ENCODE data around the gene TMEM92.

Gene TMEM92

GRCh38 chr17:50274142-50274896 is at the start of gene TMEM92:
Gene TMEM92 (plus strand): TSS chr17:50274466. CDS start chr17:50274502, 36 bp downstream.
- DNase-seq (ENCODE audit: low read depth in 2 of 2) = no peak

GRCh38 chr17:50225701-50226240 is 48.5 kb upstream of the TMEM92 start:
- DNase-seq (ENCODE audit: low read depth in 2 of 2) = no peak

- DNase-seq (ENCODE audit: low read depth in 2 of 2) = no peak
Observed at GRCh38 chr17:50234581-50234980, 39.7 kb upstream of the TMEM92 start.

GRCh38 chr17:50237901-50238300 is 36.4 kb upstream of the TMEM92 start:
- no peak for DNase-seq (ENCODE audit: low read depth in 2 of 2)

- DNase-seq (ENCODE audit: low read depth in 2 of 2) = no peak
Observed at GRCh38 chr17:50238601-50239280, 35.5 kb upstream of the TMEM92 start.

- DNase-seq (ENCODE audit: low read depth in 2 of 2) = no peak
Observed at GRCh38 chr17:50239937-50240336, 34.3 kb upstream of the TMEM92 start.

GRCh38 chr17:50240851-50241250 is 33.4 kb upstream of the TMEM92 start:
- no peak for DNase-seq (ENCODE audit: low read depth in 2 of 2)

- DNase-seq (ENCODE audit: low read depth in 2 of 2) = no peak
Observed at GRCh38 chr17:50241431-50241830, 32.8 kb upstream of the TMEM92 start.

GRCh38 chr17:50244771-50245170 is 29.5 kb upstream of the TMEM92 start:
- DNase-seq (ENCODE audit: low read depth in 2 of 2) = no peak

GRCh38 chr17:50248255-50248654 is 26.0 kb upstream of the TMEM92 start:
- DNase-seq (ENCODE audit: low read depth in 2 of 2) = no peak

GRCh38 chr17:50252781-50253180 is 21.5 kb upstream of the TMEM92 start:
- DNase-seq (ENCODE audit: low read depth in 2 of 2) = no peak

- DNase-seq (ENCODE audit: low read depth in 2 of 2) = no peak
Observed at GRCh38 chr17:50255766-50256635, 18.3 kb upstream of the TMEM92 start.

- DNase-seq (ENCODE audit: low read depth in 2 of 2) = no peak
Observed at GRCh38 chr17:50256826-50257618, 17.2 kb upstream of the TMEM92 start.

- DNase-seq (ENCODE audit: low read depth in 2 of 2) = no peak
Observed at GRCh38 chr17:50257676-50258224, 16.5 kb upstream of the TMEM92 start.

- DNase-seq (ENCODE audit: low read depth in 2 of 2) = no peak
Observed at GRCh38 chr17:50258647-50259476, 15.4 kb upstream of the TMEM92 start.

- DNase-seq (ENCODE audit: low read depth in 2 of 2) = no peak
Observed at GRCh38 chr17:50259477-50260324, 14.6 kb upstream of the TMEM92 start.

- no peak for DNase-seq (ENCODE audit: low read depth in 2 of 2)
Observed at GRCh38 chr17:50260501-50260911, 13.8 kb upstream of the TMEM92 start.

- DNase-seq (ENCODE audit: low read depth in 2 of 2) = no peak
Observed at GRCh38 chr17:50261051-50261915, 13.0 kb upstream of the TMEM92 start.
